Keratinocyte (primary cell): ENCODE results near the gene ECSCR.

Source experiments
- CTCF ChIP-seq, 3 experiments: IDR thresholded peaks in 1 of 3; conservative IDR thresholded peaks in 1 of 3; optimal IDR thresholded peaks in 1 of 3; 2 replicates in 2 of 3; 3 replicates in 1 of 3; pipeline versions ENCODE3 to v1.5.1; 2011; ENCODE audit warnings: low read length in 3 of 3, mild to moderate bottlenecking in 3 of 3, moderate library complexity in 2 of 3, control low read depth in 1 of 3, inconsistent platforms in 1 of 3; ENCODE audit not compliant: insufficient read depth in 2 of 3; ENCODE audit errors: extremely low read depth in 1 of 3
- EZH2 ChIP-seq: IDR thresholded peaks from one replicate; pipeline ENCODE4 v1.6.1; 2012; ENCODE audit warnings: inconsistent platforms, mild to moderate bottlenecking, low read length, moderate library complexity

- TF ChIP-seq EZH2: no peak
- TF ChIP-seq CTCF (optimal IDR thresholded peaks at IDR 0.05 in 1 of 3, IDR thresholded peaks at IDR 0.05 in 1 of 3, conservative IDR thresholded peaks at IDR 0.05 in 1 of 3; ENCODE audit: extremely low read depth in 1 of 3, insufficient read depth in 2 of 3, low read length in 3 of 3): no peak
These were observed 62.9 kb downstream of the ECSCR start for GRCh38 chr5:139399501-139400121.
